C4-2B (cell line): ENCODE measurements around the gene SLC24A4.

Source experiments
- ZFX ChIP-seq: fragments of 450-650 bp; IDR thresholded peaks from 2 replicates; pipeline ENCODE4 v1.6.1; 2017
- TF ChIP-seq, protein P1 (sequence below): fragments of 450-650 bp; conservative IDR thresholded peaks from 2 replicates; pipeline ENCODE4 v1.5.1; 2017; ENCODE audit warnings: mild to moderate bottlenecking

DNA sequence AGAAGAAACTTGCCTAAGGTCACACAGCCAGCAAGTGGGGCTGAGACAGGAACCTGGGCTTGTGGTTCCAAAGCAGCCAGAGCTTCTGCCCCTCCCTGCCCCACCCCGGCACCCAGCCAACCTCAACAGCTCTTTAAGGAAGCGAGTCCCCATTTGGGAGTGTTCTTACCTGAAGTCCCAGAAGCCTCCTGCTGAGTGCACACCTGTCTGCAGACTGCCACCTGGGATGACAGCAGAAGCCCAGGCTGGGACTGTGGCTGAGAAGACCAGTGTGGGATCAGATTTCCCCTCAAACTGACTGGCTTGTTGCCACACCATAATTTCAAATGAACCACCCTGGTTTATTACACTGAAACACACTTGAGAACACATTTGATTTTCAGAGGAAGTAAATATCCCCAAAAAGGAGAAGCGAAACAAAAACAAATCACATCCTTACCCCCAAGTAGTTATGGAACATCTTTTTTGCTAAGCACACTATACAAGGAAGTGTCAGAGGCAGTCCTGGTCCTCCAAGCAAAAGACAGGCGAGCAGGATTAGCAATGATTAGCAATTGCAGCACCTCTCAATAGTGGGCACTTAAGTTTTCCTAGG, 184.3 kb downstream of the SLC24A4 start:
- TF ChIP-seq, protein P1, sequence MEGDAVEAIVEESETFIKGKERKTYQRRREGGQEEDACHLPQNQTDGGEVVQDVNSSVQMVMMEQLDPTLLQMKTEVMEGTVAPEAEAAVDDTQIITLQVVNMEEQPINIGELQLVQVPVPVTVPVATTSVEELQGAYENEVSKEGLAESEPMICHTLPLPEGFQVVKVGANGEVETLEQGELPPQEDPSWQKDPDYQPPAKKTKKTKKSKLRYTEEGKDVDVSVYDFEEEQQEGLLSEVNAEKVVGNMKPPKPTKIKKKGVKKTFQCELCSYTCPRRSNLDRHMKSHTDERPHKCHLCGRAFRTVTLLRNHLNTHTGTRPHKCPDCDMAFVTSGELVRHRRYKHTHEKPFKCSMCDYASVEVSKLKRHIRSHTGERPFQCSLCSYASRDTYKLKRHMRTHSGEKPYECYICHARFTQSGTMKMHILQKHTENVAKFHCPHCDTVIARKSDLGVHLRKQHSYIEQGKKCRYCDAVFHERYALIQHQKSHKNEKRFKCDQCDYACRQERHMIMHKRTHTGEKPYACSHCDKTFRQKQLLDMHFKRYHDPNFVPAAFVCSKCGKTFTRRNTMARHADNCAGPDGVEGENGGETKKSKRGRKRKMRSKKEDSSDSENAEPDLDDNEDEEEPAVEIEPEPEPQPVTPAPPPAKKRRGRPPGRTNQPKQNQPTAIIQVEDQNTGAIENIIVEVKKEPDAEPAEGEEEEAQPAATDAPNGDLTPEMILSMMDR, result no peak
- no peak for TF ChIP-seq ZFX
